SK-N-SH (cell line): ENCODE results near the gene TNFAIP8L2. TPM values are rescaled to one million over a fixed set of nuclear protein-coding genes. Genes with fewer than 3 reads are reported as not detected.

ENCODE experiments used
- ELF1 ChIP-seq: IDR thresholded peaks from 2 replicates; pipeline ENCODE4 v1.4.0; 2012
- EP300 ChIP-seq, 2 experiments: IDR thresholded peaks; 2 replicates each; pipeline versions ENCODE4 v1.4.0 to v1.6.1; 2012; ENCODE audit warnings: borderline replicate concordance in 1 of 2, low read depth in 1 of 2, low read length in 1 of 2
- FOSL2 ChIP-seq: IDR thresholded peaks from 2 replicates; pipeline ENCODE4 v1.4.0; 2012; ENCODE audit warnings: low read depth, mild to moderate bottlenecking, moderate library complexity, borderline replicate concordance
- FOXJ3 ChIP-seq: sonication (generic); formaldehyde crosslinking; IDR thresholded peaks from 2 replicates; pipeline ENCODE4 v1.5.1; 2020; ENCODE audit warnings: mild to moderate bottlenecking, missing genetic modification reagents
- JUND ChIP-seq: IDR thresholded peaks from 2 replicates; pipeline ENCODE4 v1.4.0; 2012
- NRF1 ChIP-seq: IDR thresholded peaks from 2 replicates; pipeline ENCODE4 v1.6.1; 2012; ENCODE audit warnings: low read depth, mild to moderate bottlenecking, low read length
- PBX3 ChIP-seq: IDR thresholded peaks from 2 replicates; pipeline ENCODE4; 2012
- POLR2AphosphoS5 ChIP-seq: IDR thresholded peaks from 2 replicates; pipeline ENCODE4 v1.6.1; 2012; ENCODE audit warnings: low read depth, low read length
- RFX5 ChIP-seq: IDR thresholded peaks from 2 replicates; pipeline ENCODE4 v1.6.1; 2012; ENCODE audit warnings: mild to moderate bottlenecking, improper control_type of control experiment, low read length
- RXRA ChIP-seq: IDR thresholded peaks from 2 replicates; pipeline ENCODE4 v1.4.0; 2012; ENCODE audit warnings: low read depth, mild to moderate bottlenecking, borderline replicate concordance
- SIN3A ChIP-seq: IDR thresholded peaks from 2 replicates; pipeline ENCODE4 v1.6.1; 2012; ENCODE audit warnings: low read depth, mild to moderate bottlenecking, low read length, moderate library complexity, borderline replicate concordance
- TAF1 ChIP-seq: IDR thresholded peaks from 2 replicates; pipeline ENCODE4 v1.6.1; 2012; ENCODE audit warnings: low read depth, mild to moderate bottlenecking, low read length, moderate library complexity, borderline replicate concordance
- TEAD4 ChIP-seq: IDR thresholded peaks from 2 replicates; pipeline ENCODE4 v1.4.0; 2012; ENCODE audit warnings: mild to moderate bottlenecking, borderline replicate concordance; ENCODE audit not compliant: insufficient read depth
- USF1 ChIP-seq: IDR thresholded peaks from 2 replicates; pipeline ENCODE4 v1.4.0; 2012; ENCODE audit warnings: low read depth, borderline replicate concordance
- YY1 ChIP-seq: IDR thresholded peaks from 2 replicates; pipeline ENCODE4 v1.4.0; 2012; ENCODE audit warnings: low read depth, mild to moderate bottlenecking
- ZBTB33 ChIP-seq: IDR thresholded peaks from 2 replicates; pipeline ENCODE4 v1.4.0; 2012; ENCODE audit warnings: low read depth, borderline replicate concordance
- polyA plus RNA-seq, 3 experiments: library from polyadenylated mRNA; depleted of rRNA; stranded (reverse); fragments of >200 nt; gene quantifications; 2 replicates each; pipeline ENCODE4 v1.2.3, GENCODE V29; 2012
- TF ChIP-seq, protein P1 (sequence below): IDR thresholded peaks from 2 replicates; pipeline ENCODE4 v1.6.1; 2012; ENCODE audit warnings: mild to moderate bottlenecking, low read depth, low read length, moderate library complexity
- TF ChIP-seq, protein P2 (sequence below): fragments of 150-350 bp; IDR thresholded peaks from 2 replicates; pipeline ENCODE4 v1.6.1; 2016; ENCODE audit warnings: mild to moderate bottlenecking, low read depth, low read length
- TF ChIP-seq, protein P3 (sequence below): IDR thresholded peaks from 2 replicates; pipeline ENCODE4 v1.4.0; 2012; ENCODE audit warnings: low read depth

Gene TNFAIP8L2
- polyA plus RNA-seq, 1 of the 3 experiments (the other 2 are of a cell fraction) = not detected

- no peak for TF ChIP-seq ZBTB33
- no peak for TF ChIP-seq RXRA
- peak; percentile 45 for TF ChIP-seq PBX3
- no peak; the same call in 1 of the 2 replicates for TF ChIP-seq NRF1
- TF ChIP-seq JUND = no peak
- TF ChIP-seq ELF1 = peak; percentile 93
- TF ChIP-seq FOSL2 = no peak
- TF ChIP-seq, protein P1, sequence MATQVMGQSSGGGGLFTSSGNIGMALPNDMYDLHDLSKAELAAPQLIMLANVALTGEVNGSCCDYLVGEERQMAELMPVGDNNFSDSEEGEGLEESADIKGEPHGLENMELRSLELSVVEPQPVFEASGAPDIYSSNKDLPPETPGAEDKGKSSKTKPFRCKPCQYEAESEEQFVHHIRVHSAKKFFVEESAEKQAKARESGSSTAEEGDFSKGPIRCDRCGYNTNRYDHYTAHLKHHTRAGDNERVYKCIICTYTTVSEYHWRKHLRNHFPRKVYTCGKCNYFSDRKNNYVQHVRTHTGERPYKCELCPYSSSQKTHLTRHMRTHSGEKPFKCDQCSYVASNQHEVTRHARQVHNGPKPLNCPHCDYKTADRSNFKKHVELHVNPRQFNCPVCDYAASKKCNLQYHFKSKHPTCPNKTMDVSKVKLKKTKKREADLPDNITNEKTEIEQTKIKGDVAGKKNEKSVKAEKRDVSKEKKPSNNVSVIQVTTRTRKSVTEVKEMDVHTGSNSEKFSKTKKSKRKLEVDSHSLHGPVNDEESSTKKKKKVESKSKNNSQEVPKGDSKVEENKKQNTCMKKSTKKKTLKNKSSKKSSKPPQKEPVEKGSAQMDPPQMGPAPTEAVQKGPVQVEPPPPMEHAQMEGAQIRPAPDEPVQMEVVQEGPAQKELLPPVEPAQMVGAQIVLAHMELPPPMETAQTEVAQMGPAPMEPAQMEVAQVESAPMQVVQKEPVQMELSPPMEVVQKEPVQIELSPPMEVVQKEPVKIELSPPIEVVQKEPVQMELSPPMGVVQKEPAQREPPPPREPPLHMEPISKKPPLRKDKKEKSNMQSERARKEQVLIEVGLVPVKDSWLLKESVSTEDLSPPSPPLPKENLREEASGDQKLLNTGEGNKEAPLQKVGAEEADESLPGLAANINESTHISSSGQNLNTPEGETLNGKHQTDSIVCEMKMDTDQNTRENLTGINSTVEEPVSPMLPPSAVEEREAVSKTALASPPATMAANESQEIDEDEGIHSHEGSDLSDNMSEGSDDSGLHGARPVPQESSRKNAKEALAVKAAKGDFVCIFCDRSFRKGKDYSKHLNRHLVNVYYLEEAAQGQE = no peak; the same call in 1 of the 2 replicates
- TF ChIP-seq USF1 = no peak; the same call in 1 of the 2 replicates
- TF ChIP-seq SIN3A = peak; percentile 98
- TF ChIP-seq FOXJ3 (CRISPR knock-in tag) = 0 out of 2 replicates have a peak, but pooled peaks have one; percentile 41
- TF ChIP-seq POLR2AphosphoS5 = peak; percentile 99
- TF ChIP-seq, protein P2, sequence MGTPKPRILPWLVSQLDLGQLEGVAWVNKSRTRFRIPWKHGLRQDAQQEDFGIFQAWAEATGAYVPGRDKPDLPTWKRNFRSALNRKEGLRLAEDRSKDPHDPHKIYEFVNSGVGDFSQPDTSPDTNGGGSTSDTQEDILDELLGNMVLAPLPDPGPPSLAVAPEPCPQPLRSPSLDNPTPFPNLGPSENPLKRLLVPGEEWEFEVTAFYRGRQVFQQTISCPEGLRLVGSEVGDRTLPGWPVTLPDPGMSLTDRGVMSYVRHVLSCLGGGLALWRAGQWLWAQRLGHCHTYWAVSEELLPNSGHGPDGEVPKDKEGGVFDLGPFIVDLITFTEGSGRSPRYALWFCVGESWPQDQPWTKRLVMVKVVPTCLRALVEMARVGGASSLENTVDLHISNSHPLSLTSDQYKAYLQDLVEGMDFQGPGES = no peak
- TF ChIP-seq YY1 = peak; percentile 87
- peak in 1 of 2 experiments; percentile 23; a peak in 2 of 4 replicates for TF ChIP-seq EP300 (IDR thresholded peaks at IDR 0.05; ENCODE audit: borderline replicate concordance in 1 of 2, low read depth in 1 of 2, low read length in 1 of 2)
- no peak for TF ChIP-seq TEAD4
- TF ChIP-seq RFX5 = 0 out of 2 replicates have a peak, but pooled peaks have one; percentile 56
- TF ChIP-seq TAF1 = peak; percentile 96
- TF ChIP-seq, protein P3, sequence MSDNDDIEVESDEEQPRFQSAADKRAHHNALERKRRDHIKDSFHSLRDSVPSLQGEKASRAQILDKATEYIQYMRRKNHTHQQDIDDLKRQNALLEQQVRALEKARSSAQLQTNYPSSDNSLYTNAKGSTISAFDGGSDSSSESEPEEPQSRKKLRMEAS = peak; percentile 70; the same call in 1 of the 2 replicates
These were observed 33.4 kb downstream of the TNFAIP8L2 start, which contains the start of gene VPS72 (continued) for GRCh38 chr1:151189637-151190445.
